ENCODE data around the gene KCNN1. TPM values are rescaled to one million over a fixed set of nuclear protein-coding genes. Genes with fewer than 3 reads are reported as not detected.

The KCNN1 gene
- total and polyA plus RNA-seq, 2 of the 4 experiments (the other 2 are of a cell fraction) = 0.09 TPM; not detected in 1

DNA sequence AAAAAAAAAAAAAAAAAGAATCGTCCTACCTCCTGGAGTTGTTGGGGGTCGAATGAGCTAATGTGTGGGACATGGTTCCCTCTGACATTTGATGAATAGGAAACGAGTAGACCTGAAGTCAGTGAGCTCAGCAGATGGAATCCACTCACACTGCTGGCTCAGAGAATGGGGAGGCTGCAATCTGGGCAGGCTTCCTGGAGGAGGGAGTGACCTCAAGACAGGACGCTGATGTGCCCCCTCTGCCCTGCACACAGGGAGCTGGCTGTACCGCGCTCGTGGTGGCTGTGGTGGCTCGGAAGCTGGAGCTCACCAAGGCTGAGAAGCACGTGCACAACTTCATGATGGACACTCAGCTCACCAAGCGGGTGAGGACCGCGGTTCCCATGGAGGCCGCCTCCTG lies 21.3 kb downstream of the KCNN1 start:
- dilution Hi-C loops (cut with HindIII; ENCODE audit: low sequenced_read_pairs, unreplicated experiment) = no loop called here
- Histone ChIP-seq H3K79me1 (ENCODE audit: low read depth in 1 of 2, low read length in 2 of 2) (no peaks in the 10 kb centered on the region), H3K4me1 (ENCODE audit: control insufficient read depth, insufficient read depth, low read length) (no peaks in the 10 kb centered on the region), H3K9me3 (ENCODE audit: control insufficient read depth, insufficient read depth, low read length) (no peaks in the 10 kb centered on the region), H4K91ac (ENCODE audit: insufficient read depth, low read depth, low read length) (no peak overlapping the region), H2BK5ac (ENCODE audit: low read depth, low read length, poor library complexity, severe bottlenecking) (no peak overlapping the region), H3K27me3 (ENCODE audit: control insufficient read depth, insufficient read depth, low read length) (no peaks in the 10 kb centered on the region; the same call in 1 of the 2 replicates), H3K18ac (ENCODE audit: low read depth, low read length) (no peak overlapping the region), H2BK20ac (ENCODE audit: low read depth, low read length) (no peak overlapping the region), H3K4me3 (ENCODE audit: insufficient read depth, low read depth, low read length) (no peak overlapping the region), H3K4me2 (ENCODE audit: low read depth, low read length) (no peak overlapping the region), H3K9ac (ENCODE audit: low read depth, low read length) (no peak overlapping the region), H2BK120ac (ENCODE audit: low read depth, low read length) (no peak overlapping the region), H3K14ac (replicated peaks; ENCODE audit: low read depth, low read length) (no peak overlapping the region), H2AK5ac (ENCODE audit: low read depth, low read length) (no peak overlapping the region), H4K8ac (ENCODE audit: low read depth in 2 of 2, low read length in 2 of 2) (no peak overlapping the region), H3K9me1 (ENCODE audit: insufficient read depth, low read length) (no peaks in the 10 kb centered on the region), H3K36me3 (ENCODE audit: control insufficient read depth, insufficient read depth, low read length) (no peaks in the 10 kb centered on the region), H2AK9ac (replicated peaks; ENCODE audit: low read depth, low read length, poor library complexity) (no peak overlapping the region), H2AFZ (replicated peaks; ENCODE audit: low read length, poor library complexity) (no peak overlapping the region), H4K20me1 (ENCODE audit: insufficient read depth, low read length) (no peaks in the 10 kb centered on the region), H3K56ac (ENCODE audit: extremely low read depth, insufficient read depth, low read length) (no peak overlapping the region), H3K4ac (ENCODE audit: low read depth, low read length) (no peak overlapping the region), H2BK15ac (ENCODE audit: low read depth, low read length) (no peak overlapping the region), H3K23ac (ENCODE audit: low read depth, low read length) (no peak overlapping the region), H4K5ac (ENCODE audit: low read depth, low read length) (no peak overlapping the region), H3K27ac (ENCODE audit: insufficient read depth, low read length) (no peak overlapping the region)
- no peak for ATAC-seq (ENCODE audit: low read depth)
- no peak for TF ChIP-seq CHD1 (IDR thresholded peaks at IDR 0.05; ENCODE audit: low read depth, low read length)
- TF ChIP-seq MAZ (IDR thresholded peaks at IDR 0.05; ENCODE audit: borderline replicate concordance, low read depth, low read length) = no peak
- TF ChIP-seq, protein P1, sequence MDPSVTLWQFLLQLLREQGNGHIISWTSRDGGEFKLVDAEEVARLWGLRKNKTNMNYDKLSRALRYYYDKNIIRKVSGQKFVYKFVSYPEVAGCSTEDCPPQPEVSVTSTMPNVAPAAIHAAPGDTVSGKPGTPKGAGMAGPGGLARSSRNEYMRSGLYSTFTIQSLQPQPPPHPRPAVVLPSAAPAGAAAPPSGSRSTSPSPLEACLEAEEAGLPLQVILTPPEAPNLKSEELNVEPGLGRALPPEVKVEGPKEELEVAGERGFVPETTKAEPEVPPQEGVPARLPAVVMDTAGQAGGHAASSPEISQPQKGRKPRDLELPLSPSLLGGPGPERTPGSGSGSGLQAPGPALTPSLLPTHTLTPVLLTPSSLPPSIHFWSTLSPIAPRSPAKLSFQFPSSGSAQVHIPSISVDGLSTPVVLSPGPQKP (IDR thresholded peaks at IDR 0.05; ENCODE audit: borderline replicate concordance, low read depth, low read length) = no peak
- TF ChIP-seq MXI1 (IDR thresholded peaks at IDR 0.05; ENCODE audit: borderline replicate concordance, low read depth, low read length) = no peak
- no peak for TF ChIP-seq CEBPB (IDR thresholded peaks at IDR 0.05; ENCODE audit: low read depth, low read length)
- TF ChIP-seq, protein P2, sequence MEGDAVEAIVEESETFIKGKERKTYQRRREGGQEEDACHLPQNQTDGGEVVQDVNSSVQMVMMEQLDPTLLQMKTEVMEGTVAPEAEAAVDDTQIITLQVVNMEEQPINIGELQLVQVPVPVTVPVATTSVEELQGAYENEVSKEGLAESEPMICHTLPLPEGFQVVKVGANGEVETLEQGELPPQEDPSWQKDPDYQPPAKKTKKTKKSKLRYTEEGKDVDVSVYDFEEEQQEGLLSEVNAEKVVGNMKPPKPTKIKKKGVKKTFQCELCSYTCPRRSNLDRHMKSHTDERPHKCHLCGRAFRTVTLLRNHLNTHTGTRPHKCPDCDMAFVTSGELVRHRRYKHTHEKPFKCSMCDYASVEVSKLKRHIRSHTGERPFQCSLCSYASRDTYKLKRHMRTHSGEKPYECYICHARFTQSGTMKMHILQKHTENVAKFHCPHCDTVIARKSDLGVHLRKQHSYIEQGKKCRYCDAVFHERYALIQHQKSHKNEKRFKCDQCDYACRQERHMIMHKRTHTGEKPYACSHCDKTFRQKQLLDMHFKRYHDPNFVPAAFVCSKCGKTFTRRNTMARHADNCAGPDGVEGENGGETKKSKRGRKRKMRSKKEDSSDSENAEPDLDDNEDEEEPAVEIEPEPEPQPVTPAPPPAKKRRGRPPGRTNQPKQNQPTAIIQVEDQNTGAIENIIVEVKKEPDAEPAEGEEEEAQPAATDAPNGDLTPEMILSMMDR (conservative IDR thresholded peaks at IDR 0.05; ENCODE audit: low read depth, low read length) = no peak
- no peak for TF ChIP-seq SMC3 (IDR thresholded peaks at IDR 0.05; ENCODE audit: low read depth, low read length)
- TF ChIP-seq RAD21 (IDR thresholded peaks at IDR 0.05; ENCODE audit: low read length) = no peak
- TF ChIP-seq MAFK (IDR thresholded peaks at IDR 0.05; ENCODE audit: low read depth, low read length) = no peak
- TF ChIP-seq FOS (IDR thresholded peaks at IDR 0.05; ENCODE audit: low read depth, low read length) = no peak
- no peak for TF ChIP-seq BHLHE40 (IDR thresholded peaks at IDR 0.05; ENCODE audit: low read depth, low read length)
- no peak for TF ChIP-seq POLR2A (IDR thresholded peaks at IDR 0.05; ENCODE audit: low read depth, low read length)
- no peak for TF ChIP-seq NFE2L2 (IDR thresholded peaks at IDR 0.05; ENCODE audit: low read depth, low read length)
- TF ChIP-seq, protein P3, sequence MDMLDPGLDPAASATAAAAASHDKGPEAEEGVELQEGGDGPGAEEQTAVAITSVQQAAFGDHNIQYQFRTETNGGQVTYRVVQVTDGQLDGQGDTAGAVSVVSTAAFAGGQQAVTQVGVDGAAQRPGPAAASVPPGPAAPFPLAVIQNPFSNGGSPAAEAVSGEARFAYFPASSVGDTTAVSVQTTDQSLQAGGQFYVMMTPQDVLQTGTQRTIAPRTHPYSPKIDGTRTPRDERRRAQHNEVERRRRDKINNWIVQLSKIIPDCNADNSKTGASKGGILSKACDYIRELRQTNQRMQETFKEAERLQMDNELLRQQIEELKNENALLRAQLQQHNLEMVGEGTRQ (IDR thresholded peaks at IDR 0.05; ENCODE audit: low read depth, low read length) = no peak
- no peak for TF ChIP-seq RFX5 (IDR thresholded peaks at IDR 0.05; ENCODE audit: low read depth, low read length)
- no peak for TF ChIP-seq RCOR1 (IDR thresholded peaks at IDR 0.05; ENCODE audit: insufficient replicate concordance, low read length)
- ChIA-PET POLR2A (ENCODE audit: unreplicated experiment) (interaction anchor here (0.5 kb wide), 1 partner anchor 34 kb away, joined by 3 read pairs; no protein-coding TSS in a partner anchor), CTCF (no interaction called here)
- 74% methylated on average over 12 of the region's 13 CpGs; no CpG with 5 or more reads in 1 of the 2 experiments for WGBS, 2 experiments (ENCODE audit: extremely low coverage in 2 of 2, insufficient read length in 1 of 2)
- BruUV-seq (replicated peaks) = no TSS peak
- intact Hi-C loops (cut with micrococcal nuclease) = no loop called here
- DNase-seq = no peak
- in situ Hi-C loops (cut with MboI; ENCODE audit: low sequenced_read_pairs) = loop anchor here (5.0 kb wide), 1 partner anchor 121 kb away; no protein-coding TSS in a partner anchor

All from IMR-90 (cell line).